Measurements from ENCODE around the gene PRICKLE1. TPM values are rescaled to one million over a fixed set of nuclear protein-coding genes. Genes with fewer than 3 reads are reported as not detected.

The PRICKLE1 gene
- total and polyA plus RNA-seq, 9 of the 15 experiments (the other 6 are each of a cell fraction or from before 2014, with no cell fraction given): 0.22 to 0.85 (median 0.31) TPM

DNA sequence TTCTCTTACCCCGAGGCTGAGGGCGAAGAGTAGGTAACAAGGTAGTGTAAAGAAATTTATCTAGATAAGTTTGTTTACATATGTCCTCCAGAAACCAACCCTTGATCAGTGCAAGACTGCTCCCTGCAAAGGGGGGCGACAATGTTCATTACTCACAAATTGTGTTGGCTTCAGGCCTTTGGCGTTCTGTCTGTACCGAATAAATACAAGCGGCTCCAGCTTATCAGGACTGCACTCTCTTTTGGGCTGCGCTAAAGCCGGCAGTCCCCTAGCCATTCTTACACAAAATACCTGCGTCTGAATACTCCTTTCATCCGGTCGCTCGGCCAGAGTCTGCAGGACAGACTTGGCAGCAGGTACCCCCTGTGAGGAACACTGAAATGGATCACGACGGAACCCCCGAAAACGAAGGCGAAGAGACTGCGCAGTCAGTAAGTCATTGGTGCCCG lies 147.2 kb downstream of the PRICKLE1 start:
- Histone ChIP-seq H4K20me1 (replicated peaks; ENCODE audit: control insufficient read depth, insufficient read depth, low read length) (no peaks in the 10 kb centered on the region), H3K4me3 (peak overlapping the region; percentile 21; the same call in 1 of the 2 replicates), H3K36me3 (ENCODE audit: control insufficient read depth, insufficient read depth, low read length) (peaks cover 21% of the 10 kb centered on the region; the same call in 2 of the 3 replicates), H3K79me2 (ENCODE audit: control insufficient read depth, insufficient read depth, low read length) (no peaks in the 10 kb centered on the region; the same call in 2 of the 3 replicates), H3K4me2 (ENCODE audit: insufficient read depth, low read length) (peak overlapping the region; percentile 73), H3K27me3 (ENCODE audit: control insufficient read depth in 2 of 2, insufficient read depth in 2 of 2, low read length in 2 of 2) (no peaks in the 10 kb centered on the region), H3K4me1 (replicated peaks in 1 of 2; ENCODE audit: control insufficient read depth in 2 of 2, insufficient read depth in 2 of 2, low read length in 2 of 2) (peaks cover 12 to 38% of the 10 kb centered on the region in 2 experiments; a peak in 4 of 5 replicates), H2AFZ (ENCODE audit: low read depth, low read length) (peak overlapping the region; percentile 90), H3K9me1 (ENCODE audit: control insufficient read depth, insufficient read depth, low read length) (no peaks in the 10 kb centered on the region), H3K27ac (ENCODE audit: extremely low read depth, low read depth, low read length) (peak overlapping the region; percentile 91), H3K9ac (ENCODE audit: insufficient read depth in 1 of 2, low read depth in 2 of 2, low read length in 2 of 2) (peak overlapping the region; percentile 65 to 80; a peak in 3 of 4 replicates), H3K9me3 (replicated peaks; ENCODE audit: control insufficient read depth, insufficient read depth, low read depth, low read length) (no peaks in the 10 kb centered on the region)
- no peak for FAIRE-seq
- WGBS (ENCODE audit: insufficient coverage, low coverage, missing lambda C conversion rate): 14% methylated on average over 19 of the region's 19 CpGs
- peak; percentile 82 for ATAC-seq
- ChIA-PET CTCF (ENCODE audit: low intra/inter-chr PET ratio) (no interaction called here), POLR2A (interaction anchor here (0.6 to 2.2 kb wide), 6 partner anchors 9 to 550 kb away, joined by 3 to 6 read pairs (median 4); no protein-coding TSS in a partner anchor)
- in situ Hi-C loops (cut with MboI): no loop called here
- peak in 3 of 4 experiments; percentile 13 to 70 (median 28) for DNase-seq (ENCODE audit: extremely low read depth in 1 of 4, low spot score in 3 of 4)
- intact Hi-C loops (cut with micrococcal nuclease): no loop called here
- no TSS peak for BruUV-seq (replicated peaks)
- TF ChIP-seq DDX20 (tag; IDR thresholded peaks at IDR 0.05; ENCODE audit: low read depth) (no peak), ELF4 (CRISPR knock-in tag; IDR thresholded peaks at IDR 0.05) (no peak), TAF15 (IDR thresholded peaks at IDR 0.05; ENCODE audit: low read depth, low read length) (no peak), HIVEP1 (CRISPR knock-in tag; IDR thresholded peaks at IDR 0.05) (no peak), TCFL5 (CRISPR knock-in tag; conservative IDR thresholded peaks at IDR 0.05) (no peak), ESRRB (CRISPR knock-in tag; IDR thresholded peaks at IDR 0.05; ENCODE audit: borderline replicate concordance) (no peak), ZBTB1 (CRISPR knock-in tag; IDR thresholded peaks at IDR 0.05; ENCODE audit: borderline replicate concordance, low read depth) (no peak), MEIS2 (IDR thresholded peaks at IDR 0.05; ENCODE audit: partially characterized antibody) (no peak), EZH2 (IDR thresholded peaks at IDR 0.05; ENCODE audit: borderline replicate concordance, low read depth, low read length) (no peak), E2F8 (IDR thresholded peaks at IDR 0.05; ENCODE audit: low read depth, partially characterized antibody) (no peak), ARID3A (IDR thresholded peaks at IDR 0.05; ENCODE audit: borderline replicate concordance, low read depth, low read length) (peak; percentile 42; the same call in 1 of the 2 replicates), NCOA2 (IDR thresholded peaks at IDR 0.05; ENCODE audit: partially characterized antibody in 2 of 2) (no peak)
- TF ChIP-seq, protein P1, sequence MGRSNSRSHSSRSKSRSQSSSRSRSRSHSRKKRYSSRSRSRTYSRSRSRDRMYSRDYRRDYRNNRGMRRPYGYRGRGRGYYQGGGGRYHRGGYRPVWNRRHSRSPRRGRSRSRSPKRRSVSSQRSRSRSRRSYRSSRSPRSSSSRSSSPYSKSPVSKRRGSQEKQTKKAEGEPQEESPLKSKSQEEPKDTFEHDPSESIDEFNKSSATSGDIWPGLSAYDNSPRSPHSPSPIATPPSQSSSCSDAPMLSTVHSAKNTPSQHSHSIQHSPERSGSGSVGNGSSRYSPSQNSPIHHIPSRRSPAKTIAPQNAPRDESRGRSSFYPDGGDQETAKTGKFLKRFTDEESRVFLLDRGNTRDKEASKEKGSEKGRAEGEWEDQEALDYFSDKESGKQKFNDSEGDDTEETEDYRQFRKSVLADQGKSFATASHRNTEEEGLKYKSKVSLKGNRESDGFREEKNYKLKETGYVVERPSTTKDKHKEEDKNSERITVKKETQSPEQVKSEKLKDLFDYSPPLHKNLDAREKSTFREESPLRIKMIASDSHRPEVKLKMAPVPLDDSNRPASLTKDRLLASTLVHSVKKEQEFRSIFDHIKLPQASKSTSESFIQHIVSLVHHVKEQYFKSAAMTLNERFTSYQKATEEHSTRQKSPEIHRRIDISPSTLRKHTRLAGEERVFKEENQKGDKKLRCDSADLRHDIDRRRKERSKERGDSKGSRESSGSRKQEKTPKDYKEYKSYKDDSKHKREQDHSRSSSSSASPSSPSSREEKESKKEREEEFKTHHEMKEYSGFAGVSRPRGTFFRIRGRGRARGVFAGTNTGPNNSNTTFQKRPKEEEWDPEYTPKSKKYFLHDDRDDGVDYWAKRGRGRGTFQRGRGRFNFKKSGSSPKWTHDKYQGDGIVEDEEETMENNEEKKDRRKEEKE (IDR thresholded peaks at IDR 0.05; ENCODE audit: borderline replicate concordance in 1 of 2, control insufficient read depth in 1 of 2, low read depth in 2 of 2, low read length in 1 of 2): no peak
